ENCODE measurements around the gene CCDC12. TPM values are rescaled to one million over a fixed set of nuclear protein-coding genes. Genes with fewer than 3 reads are reported as not detected.

CCDC12 gene
- total and polyA plus RNA-seq, 12 donors, result 33.2 to 145 (median 70.0) TPM

DNA sequence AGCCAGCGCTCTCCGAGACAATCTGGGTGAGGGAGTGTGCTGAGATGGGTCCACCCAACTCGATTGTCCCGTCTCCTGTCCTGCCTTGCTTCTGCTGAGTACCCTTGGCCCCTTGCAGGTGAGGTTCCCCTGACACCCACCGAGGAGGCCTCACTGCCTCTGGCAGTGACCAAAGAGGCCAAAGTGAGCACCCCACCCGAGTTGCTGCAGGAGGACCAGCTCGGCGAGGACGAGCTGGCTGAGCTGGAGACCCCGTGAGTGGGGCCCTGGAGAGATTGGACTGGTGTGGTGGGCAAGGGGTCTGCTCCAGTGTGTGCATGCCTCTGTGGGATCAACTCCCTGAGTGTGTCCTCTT lies 26.5 kb upstream of the CCDC12 start:
- Histone ChIP-seq H3K27ac (no peak overlapping the region), H3K27me3 (no peaks in the 10 kb centered on the region), H3K4me3 (no peak overlapping the region), H3K4me1 (replicated peaks in 1 of 2) (peaks cover 0 to 8% of the 10 kb centered on the region in 2 donors), H3K36me3 (replicated peaks in 1 of 2) (peaks cover 0 to 45% of the 10 kb centered on the region in 2 donors), H3K9me3 (replicated peaks in 1 of 3) (no peaks in the 10 kb centered on the region)
- no peak for TF ChIP-seq POLR2A (IDR thresholded peaks at IDR 0.05)
- TF ChIP-seq, protein P1, sequence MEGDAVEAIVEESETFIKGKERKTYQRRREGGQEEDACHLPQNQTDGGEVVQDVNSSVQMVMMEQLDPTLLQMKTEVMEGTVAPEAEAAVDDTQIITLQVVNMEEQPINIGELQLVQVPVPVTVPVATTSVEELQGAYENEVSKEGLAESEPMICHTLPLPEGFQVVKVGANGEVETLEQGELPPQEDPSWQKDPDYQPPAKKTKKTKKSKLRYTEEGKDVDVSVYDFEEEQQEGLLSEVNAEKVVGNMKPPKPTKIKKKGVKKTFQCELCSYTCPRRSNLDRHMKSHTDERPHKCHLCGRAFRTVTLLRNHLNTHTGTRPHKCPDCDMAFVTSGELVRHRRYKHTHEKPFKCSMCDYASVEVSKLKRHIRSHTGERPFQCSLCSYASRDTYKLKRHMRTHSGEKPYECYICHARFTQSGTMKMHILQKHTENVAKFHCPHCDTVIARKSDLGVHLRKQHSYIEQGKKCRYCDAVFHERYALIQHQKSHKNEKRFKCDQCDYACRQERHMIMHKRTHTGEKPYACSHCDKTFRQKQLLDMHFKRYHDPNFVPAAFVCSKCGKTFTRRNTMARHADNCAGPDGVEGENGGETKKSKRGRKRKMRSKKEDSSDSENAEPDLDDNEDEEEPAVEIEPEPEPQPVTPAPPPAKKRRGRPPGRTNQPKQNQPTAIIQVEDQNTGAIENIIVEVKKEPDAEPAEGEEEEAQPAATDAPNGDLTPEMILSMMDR (IDR thresholded peaks at IDR 0.05), result no peak
- DNase-seq, result no peak
- intact Hi-C loops (cut with DNase I), result loop anchor here (10.0 kb wide), 2 partner anchors 298 to 322 kb away; partner anchors contain the start of gene TMIE (in 1 of the 2)
- 85 to 92% (median 90%) methylated on average over 10 of the region's 10 CpGs for WGBS, 4 donors

- Histone ChIP-seq H3K36me3 (replicated peaks in 1 of 2) (peaks cover 0 to 45% of the 10 kb centered on the region in 2 donors), H3K27ac (no peak overlapping the region), H3K9me3 (replicated peaks in 1 of 3) (no peaks in the 10 kb centered on the region), H3K4me3 (no peak overlapping the region), H3K4me1 (replicated peaks in 1 of 2) (peaks cover 0 to 8% of the 10 kb centered on the region in 2 donors), H3K27me3 (no peaks in the 10 kb centered on the region)
- WGBS, 4 donors, result 87 to 89% (median 89%) methylated on average over 13 to 35 of the region's 35 CpGs
- no peak for TF ChIP-seq POLR2A (IDR thresholded peaks at IDR 0.05)
- TF ChIP-seq, protein P1 (IDR thresholded peaks at IDR 0.05), result no peak
- peak in 2 of 7 donors; percentile 2 to 17 for DNase-seq
- intact Hi-C loops (cut with DNase I), result loop anchor here (10.0 kb wide), 2 partner anchors 298 to 322 kb away; partner anchors contain the start of gene TMIE (in 1 of the 2)
Observed at GRCh38 chr3:47002171-47003055, 25.9 kb upstream of the CCDC12 start.

DNA sequence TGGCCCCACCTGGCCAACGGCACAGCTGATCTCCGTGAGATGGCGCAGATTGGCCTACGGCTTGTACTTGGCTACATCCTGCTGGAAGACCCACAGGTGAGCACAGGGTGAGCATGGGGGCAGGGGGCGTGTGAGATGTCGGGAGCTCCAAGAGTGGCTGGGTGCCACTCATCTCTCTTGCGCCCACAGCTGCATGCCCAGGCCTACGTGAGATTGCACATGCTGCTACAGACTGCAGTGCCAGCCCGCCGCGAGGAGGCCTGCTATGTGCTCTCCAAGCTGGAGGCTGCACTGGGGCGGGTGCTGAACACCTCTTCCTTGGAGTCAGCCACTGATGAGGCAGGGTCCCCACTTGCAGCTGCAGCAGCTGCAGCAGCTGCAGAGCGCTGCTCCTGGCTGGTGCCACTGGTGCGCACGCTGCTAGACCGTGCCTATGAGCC lies 25.2 kb upstream of the CCDC12 start:
- intact Hi-C loops (cut with DNase I), result loop anchor here (10.0 kb wide), 2 partner anchors 297 to 323 kb away; partner anchors contain the start of gene TMIE (in 1 of the 2)
- Histone ChIP-seq H3K4me1 (replicated peaks in 1 of 2) (peaks cover 0 to 8% of the 10 kb centered on the region in 2 donors), H3K27ac (no peak overlapping the region), H3K27me3 (no peaks in the 10 kb centered on the region), H3K36me3 (replicated peaks in 1 of 2) (peaks cover 0 to 45% of the 10 kb centered on the region in 2 donors), H3K4me3 (no peak overlapping the region), H3K9me3 (replicated peaks in 1 of 3) (no peaks in the 10 kb centered on the region)
- 95 to 100% (median 98%) methylated on average over 7 to 16 of the region's 16 CpGs for WGBS, 4 donors
- TF ChIP-seq, protein P1 (IDR thresholded peaks at IDR 0.05), result no peak
- no peak for TF ChIP-seq POLR2A (IDR thresholded peaks at IDR 0.05)
- peak in 2 of 7 donors; percentile 4 to 13 for DNase-seq

DNA sequence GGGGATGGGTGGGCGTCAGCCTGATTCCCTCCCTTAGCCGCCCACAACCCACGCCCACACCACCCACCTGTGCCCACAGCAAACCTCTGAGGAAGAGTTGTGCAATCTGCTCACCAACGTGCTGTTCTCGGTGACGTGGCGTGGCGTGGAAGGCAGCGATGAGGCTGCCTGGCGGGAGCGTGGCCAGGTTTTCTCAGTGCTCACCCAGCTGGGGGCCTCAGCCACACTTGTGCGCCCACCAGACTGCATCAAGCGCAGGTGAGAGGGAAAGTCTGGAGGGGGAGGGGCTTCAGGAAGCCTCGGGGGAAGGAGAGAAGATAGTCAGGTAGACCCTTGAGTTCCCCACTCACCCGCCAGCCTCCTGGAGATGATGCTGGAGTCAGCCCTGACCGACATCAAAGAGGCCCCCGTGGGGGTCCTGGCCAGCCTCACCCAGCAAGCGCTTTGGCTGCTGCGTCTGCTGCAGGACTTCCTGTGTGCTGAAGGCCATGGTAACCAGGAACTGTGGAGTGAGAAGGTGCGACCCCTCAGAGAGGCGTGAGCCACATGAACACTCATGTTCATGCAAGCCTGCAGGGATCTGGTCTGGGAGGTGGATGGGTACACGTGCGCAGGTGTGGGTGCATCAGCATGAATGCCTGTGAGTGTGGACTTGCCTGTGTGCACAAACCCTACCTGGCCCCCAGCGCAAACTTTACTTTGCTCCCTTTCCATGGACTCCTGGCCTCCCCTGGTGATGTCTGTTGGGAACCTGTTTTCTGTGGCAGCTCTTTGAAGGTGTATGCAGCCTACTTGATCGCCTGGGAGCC lies 24.6 kb upstream of the CCDC12 start:
- intact Hi-C loops (cut with DNase I), result loop anchor here (10.0 kb wide), 2 partner anchors 296 to 324 kb away; partner anchors contain the start of gene TMIE (in 1 of the 2)
- Histone ChIP-seq H3K27me3 (no peaks in the 10 kb centered on the region), H3K4me3 (no peak overlapping the region), H3K4me1 (replicated peaks in 1 of 2) (peaks cover 0 to 8% of the 10 kb centered on the region in 2 donors), H3K9me3 (replicated peaks in 1 of 3) (no peaks in the 10 kb centered on the region), H3K27ac (no peak overlapping the region), H3K36me3 (replicated peaks in 1 of 2) (peaks cover 0 to 41% of the 10 kb centered on the region in 2 donors)
- no peak for DNase-seq
- TF ChIP-seq, protein P1 (IDR thresholded peaks at IDR 0.05), result no peak
- TF ChIP-seq POLR2A (IDR thresholded peaks at IDR 0.05), result no peak
- WGBS, 4 donors, result 85 to 90% (median 88%) methylated on average over 16 to 25 of the region's 25 CpGs

Data from adrenal gland (tissue), 12 donors.